T-helper 1 cell treated with Interleukin-12 subunit alpha and Interleukin-12 subunit beta and Interleukin-4 antibody, amounts not matched to agents 30 ng/mL and 1 ng/mL, for 36 hours (primary cell): Measurements from ENCODE around the gene CDC42SE2. TPM values are rescaled to one million over a fixed set of nuclear protein-coding genes. Genes with fewer than 3 reads are reported as not detected.

ENCODE experiments used
- intact Hi-C: fragments of 100-400 bp; cut with micrococcal nuclease; formaldehyde crosslinking; loops from one replicate; pipeline ENCODE4 v1.15.1; 2024
- total RNA-seq: library from RNA; stranded (reverse); gene quantifications from 2 replicates; pipeline ENCODE4 v1.2.3, GENCODE V29; 2022

CDC42SE2 gene
- total RNA-seq, 1 donor from 2014 or later, result 207 TPM

DNA sequence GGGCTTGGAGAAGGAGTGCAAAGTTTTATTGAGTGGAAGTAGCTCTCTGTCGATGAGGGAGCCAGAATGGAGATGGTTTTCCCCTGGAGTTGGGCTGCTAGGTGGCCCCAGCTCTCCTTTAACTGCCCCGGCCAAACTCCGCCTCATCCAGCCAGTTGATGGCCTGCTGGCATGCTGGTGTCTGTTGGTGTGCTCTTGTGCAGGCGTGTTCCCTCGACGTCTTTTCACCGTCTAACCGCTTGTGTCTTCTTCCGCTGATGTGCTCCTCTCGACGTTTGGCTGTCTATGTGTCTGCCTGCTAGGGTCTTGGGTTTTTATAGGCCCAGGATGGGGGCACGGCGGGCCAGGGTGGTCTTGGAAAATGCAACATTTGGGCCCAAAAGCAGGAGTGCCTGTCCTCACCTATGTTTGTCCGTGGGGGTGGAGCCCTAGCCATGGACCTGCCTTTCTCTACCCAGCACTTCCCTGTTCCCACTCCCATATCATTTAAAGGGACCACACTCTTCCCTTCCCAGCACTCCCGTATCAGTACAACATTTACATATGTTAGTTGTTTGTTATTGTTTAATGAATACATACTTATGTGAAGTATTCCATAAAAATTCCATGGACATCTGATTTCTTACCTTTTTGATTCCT is 97.9 kb downstream of the CDC42SE2 start:
- intact Hi-C loops, result no loop called here

DNA sequence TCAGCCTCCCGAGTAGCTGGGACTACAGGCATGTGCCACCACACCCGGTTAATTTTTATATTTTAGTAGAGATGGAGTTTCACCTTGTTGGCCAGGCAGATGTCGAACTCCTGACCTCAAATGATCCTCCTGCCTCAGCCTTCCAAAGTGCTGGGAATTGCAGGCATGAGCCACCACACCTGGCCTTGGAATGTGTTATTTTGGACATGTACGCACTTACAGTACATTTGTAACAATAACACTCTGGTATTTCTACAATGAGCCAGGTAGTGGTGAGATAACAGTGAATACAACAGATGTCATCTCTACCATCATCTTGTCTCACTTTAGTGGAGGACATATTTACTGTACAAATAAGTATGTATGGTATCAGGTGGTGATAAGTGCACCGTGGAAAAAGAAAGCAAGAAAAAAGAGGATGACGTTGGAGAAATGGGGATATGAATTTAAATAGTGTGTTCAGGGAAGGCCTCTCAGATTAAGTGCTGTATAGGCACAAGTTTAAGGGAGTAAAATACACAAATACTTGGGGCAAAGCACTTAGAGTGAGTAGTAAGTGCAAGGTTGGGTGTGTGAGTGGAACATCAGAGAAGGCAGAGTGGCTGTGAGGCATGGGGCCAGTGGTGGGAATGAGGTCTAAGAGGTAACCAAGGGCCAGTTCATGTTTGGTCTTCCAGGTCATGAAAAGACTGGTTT is 100.1 kb downstream of the CDC42SE2 start:
- intact Hi-C loops, result loop anchor here (1.0 kb wide), 2 partner anchors 9 to 15 kb away; no protein-coding TSS in a partner anchor

DNA sequence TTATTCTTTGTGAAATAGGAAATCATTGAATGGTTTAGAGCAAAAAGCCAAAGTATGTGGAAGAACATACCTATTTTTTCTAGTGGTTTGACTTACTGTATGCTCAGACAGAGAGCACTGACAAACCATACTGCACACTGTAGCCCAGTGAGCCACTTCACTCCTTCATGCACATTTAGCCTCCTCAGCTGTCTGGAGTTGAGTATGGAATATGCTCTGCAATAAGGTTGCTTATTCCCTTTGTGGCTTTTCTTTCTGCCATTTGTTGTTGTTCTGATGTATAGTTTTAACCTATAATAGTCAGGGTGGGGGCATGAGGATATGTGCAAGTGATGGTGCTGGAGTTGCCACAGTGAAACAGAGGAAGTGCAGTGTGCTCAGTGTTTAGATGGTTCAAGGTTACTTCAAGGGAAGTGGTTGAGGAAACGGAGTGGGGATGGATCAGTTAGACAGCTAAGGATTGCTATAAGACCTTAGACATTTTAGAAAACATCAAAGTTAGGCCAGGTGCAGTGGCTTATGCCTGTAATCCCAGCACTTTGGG is 100.7 kb downstream of the CDC42SE2 start:
- intact Hi-C loops, result loop anchor here (1.0 kb wide), 2 partner anchors 9 to 15 kb away; no protein-coding TSS in a partner anchor

DNA sequence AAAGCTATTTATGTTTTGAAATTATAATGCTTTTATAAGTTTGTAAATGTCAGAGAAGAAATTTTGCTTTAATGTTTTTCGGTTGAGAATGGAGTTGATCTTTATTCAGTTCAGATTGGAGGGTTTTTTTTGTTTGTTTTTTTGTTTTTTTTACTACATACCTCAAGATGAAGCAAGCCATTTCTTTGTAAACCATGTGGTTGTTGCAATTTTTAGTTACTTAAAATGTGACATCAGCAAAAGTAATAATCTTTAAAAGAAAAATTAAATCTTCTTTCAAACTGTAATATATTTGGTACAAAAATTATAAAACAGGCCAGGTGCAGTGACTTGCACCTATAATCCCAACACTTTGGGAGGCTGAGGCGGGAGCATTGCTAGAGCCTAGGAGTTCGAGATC is 102.6 kb downstream of the CDC42SE2 start:
- intact Hi-C loops, result no loop called here

DNA sequence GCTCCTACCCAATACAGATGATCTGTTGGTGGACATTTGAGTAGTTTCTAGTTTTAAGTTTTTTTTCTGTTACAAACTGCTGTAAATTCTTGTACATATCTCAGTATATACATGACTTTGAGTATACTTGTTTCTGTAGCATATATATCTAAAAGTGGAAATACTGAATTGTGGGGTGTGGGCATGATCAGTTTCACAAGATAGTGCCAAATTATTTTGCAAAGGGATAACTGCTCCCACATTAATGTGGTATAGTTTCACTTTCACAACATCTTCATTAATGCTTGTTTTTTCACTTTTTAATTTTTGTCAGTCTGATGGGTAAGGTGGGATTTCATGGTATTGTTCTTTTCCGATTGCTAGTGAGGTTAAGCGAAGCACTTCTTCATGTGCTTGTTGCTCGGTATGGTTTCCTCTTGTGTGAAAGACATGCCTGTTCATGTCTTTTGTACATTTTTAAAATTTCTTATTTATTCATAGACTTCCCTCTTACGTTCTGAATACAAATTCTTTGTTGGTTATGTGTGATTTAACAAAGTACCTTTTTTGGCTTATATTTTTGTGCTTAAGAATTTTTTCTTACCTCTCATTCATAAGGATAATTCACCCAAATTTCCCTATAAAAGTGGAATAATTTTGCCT is 103.5 kb downstream of the CDC42SE2 start:
- intact Hi-C loops, result loop anchor here (1.0 kb wide), 1 partner anchor 8 kb away; no protein-coding TSS in a partner anchor

DNA sequence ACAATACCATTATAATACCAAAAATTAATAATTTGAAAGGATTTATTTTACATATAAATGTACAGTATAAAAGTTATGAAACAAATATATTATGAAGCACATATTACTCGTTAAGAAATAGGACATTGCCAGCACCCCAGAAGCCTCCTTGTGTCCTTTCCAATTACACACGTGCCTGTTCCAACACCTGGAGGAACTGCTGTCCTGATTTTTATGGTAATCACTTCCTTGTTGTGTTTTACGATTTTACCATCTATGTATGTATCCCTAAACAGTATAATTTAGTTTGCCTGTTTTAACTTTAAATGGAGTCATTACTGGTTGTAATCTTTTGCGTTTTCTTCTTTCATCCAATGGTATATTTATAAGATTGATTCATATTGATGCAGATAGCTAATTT is 105.0 kb downstream of the CDC42SE2 start:
- intact Hi-C loops, result no loop called here

DNA sequence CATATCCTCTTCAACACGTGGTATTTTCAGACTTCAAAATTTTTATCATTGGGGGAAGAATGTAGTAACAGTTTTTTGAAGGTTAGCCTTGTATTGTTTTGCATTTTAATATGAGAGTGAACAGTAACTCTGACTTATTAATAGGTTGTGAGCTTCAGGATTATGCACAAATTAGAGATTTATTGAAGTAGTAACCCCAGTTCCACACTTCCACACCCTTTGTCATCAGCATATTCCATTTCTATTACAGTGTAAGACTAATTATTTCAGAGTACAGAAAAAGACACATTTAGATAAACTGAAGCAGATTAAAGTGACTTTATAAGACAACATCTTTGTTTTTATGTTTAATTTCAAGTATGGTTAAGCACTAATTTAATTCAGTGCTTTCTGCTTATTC is 105.7 kb downstream of the CDC42SE2 start:
- intact Hi-C loops, result no loop called here

DNA sequence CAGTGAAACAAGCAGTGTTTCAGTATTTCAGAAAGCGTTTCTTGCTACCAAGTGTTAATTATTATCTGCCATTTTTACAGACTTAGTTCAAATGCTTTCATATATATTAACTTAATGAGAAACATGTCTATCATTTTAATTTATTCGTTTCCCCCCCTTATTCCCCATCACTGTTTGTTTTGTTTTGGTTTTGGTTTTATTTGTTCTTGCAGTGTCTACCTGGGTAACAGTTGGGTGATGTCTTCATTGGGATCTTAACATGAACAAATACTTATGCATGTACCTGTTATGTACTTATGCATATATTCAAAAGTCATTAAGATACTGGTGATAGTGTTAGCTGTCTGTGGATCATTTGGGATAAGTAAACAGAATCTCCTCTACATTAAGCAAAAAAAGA is 108.0 kb downstream of the CDC42SE2 start:
- intact Hi-C loops, result loop anchor here (1.0 to 5.0 kb wide), 3 partner anchors 7 to 1265 kb away; no protein-coding TSS in a partner anchor

DNA sequence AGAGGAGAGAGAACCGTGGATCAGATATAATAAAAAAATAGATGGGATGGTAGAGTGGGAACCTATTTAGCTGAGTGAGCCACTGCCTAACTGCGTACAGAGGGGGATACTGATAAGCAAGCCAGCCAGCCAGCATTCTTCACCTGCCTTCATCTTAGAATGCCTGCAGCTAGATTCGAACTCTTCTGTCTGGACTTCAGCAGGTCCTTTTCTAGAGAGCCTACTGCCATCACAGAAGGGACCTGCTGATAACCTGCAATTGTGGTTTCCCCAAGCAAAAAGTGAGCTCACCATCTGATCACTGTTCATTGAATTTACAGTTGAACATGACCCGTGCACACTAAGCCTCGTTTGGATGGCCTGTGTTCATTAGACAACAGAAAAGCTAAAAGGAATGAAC is 109.4 kb downstream of the CDC42SE2 start:
- intact Hi-C loops, result loop anchor here (1.0 to 5.0 kb wide), 2 partner anchors 9 to 1264 kb away; no protein-coding TSS in a partner anchor

DNA sequence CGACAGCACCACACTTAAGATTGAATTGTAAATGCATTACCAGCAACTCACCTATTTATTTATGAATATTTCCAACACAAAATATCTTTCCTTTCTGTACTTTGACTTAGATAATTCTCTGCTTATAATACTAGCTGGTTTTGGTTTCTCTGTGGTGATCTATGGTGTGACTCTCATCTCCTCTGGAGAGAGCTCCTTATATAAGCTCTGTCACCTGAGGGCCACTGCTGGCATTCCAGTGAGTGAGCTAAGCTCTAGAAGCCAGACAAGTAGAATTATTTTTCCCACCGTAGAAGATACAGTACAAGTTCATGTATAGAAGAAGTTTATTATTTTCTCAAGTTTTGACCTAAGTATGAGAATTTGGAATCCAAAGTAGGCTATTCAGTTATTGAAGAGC is 111.5 kb downstream of the CDC42SE2 start:
- intact Hi-C loops, result loop anchor here (1.0 to 5.0 kb wide), 3 partner anchors 8 to 1677 kb away; partner anchors contain the start of gene HSPA4

DNA sequence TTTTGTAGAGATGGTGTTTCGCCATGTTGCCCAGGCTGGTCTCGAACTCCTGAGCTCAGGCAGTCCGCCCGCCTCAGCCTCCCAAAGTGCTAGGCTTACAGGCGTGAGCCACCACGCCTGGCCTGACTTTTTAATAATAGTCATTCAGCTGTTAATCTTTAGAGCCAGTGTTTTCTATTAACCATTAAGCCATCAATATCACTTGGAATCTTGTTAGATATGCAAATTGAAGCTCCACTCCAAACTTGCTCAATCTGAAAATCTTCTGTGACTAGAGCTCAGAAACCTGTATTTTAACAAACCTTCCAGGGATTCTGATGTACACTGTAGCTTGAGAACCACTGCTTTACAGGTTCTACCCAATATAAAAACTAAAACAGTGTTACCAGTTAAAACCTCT is 113.5 kb downstream of the CDC42SE2 start:
- intact Hi-C loops, result loop anchor here (5.0 kb wide), 2 partner anchors 310 to 1675 kb away; partner anchors contain the start of gene HSPA4

DNA sequence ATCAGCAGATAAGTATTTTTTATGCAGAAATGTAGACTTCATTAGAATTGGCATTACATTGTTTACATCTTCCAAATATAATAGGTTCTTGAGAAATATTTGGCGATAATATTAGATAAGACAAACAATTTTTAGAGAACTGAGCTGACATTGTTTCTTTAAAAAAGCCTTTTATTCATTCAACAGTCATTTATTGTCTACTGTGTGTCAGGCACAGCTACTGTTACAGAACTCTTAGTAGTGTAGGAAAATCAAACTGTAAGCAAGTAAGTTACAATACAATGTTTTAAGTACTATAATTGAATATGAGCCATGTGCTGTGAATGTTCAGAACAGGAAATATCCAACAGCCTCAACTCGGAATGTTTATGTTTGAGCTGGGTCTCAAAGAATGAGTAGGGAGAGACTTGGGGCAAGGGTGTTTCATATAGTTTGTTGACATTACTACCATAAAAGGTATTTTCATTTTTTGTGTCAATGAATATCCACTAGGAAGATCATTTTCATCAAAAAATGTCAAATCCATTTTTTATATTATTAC is 114.0 kb downstream of the CDC42SE2 start:
- intact Hi-C loops, result loop anchor here (1.0 to 5.0 kb wide), 3 partner anchors 20 to 1674 kb away; partner anchors contain the start of gene HSPA4

DNA sequence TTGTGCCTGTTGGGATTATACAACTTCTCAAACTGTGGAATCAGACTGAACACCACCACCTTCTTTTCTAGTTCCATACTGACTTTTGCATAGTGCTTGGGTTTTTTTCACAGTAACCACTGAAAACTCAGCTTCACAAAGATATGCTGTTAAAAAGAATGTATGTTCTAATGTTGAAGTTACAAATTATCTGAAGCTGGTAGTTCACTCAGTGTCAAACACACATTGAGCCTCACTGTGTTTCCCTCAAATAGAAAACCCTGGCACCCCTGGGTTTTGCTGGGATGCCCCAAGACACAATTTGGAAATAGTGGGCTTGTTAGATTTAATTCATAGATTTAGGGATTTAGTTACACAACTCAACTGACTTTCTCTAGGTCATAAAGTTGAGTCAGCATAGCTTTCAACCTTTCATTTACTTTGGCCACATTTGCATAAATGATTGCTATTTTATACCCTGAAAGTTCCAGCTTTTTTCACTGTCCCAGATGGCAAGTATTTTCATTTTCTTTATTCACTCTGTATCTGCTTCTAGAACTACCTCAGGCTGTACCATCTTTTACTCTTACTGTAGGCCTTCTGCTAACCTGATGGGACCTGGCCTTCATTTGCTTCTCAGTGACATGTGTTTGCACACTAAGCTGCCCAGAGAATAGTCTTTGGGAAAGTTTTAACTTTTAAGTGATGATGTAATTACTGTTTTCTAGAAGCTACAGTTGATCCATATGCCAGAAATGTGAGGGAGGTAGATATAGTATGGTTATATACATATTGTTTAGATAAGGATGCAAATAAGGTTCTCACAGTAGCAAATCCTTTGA is 115.1 kb downstream of the CDC42SE2 start:
- intact Hi-C loops, result loop anchor here (1.0 to 5.0 kb wide), 7 partner anchors 8 to 1673 kb away; partner anchors contain the start of gene HSPA4

DNA sequence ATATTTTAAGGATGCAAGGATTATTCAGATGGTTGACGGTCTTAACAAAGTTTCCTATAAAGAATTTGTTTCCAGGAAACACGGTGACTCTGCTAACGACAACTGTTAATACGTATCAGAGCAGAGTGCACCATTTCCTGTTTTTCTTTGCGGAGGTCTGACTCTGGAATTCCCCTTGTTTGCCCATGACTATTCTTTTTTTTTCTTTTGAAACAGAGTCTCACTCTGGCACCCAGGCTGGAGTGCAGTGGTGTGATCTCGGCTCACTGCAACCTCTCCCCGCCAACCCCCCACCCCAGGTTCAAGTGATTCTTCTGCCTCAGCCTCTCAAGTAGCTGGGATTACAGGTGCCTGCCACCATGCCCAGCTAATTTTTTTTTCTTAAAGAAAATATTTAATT is 115.9 kb downstream of the CDC42SE2 start:
- intact Hi-C loops, result loop anchor here (1.0 to 5.0 kb wide), 7 partner anchors 8 to 1673 kb away; partner anchors contain the start of gene HSPA4

DNA sequence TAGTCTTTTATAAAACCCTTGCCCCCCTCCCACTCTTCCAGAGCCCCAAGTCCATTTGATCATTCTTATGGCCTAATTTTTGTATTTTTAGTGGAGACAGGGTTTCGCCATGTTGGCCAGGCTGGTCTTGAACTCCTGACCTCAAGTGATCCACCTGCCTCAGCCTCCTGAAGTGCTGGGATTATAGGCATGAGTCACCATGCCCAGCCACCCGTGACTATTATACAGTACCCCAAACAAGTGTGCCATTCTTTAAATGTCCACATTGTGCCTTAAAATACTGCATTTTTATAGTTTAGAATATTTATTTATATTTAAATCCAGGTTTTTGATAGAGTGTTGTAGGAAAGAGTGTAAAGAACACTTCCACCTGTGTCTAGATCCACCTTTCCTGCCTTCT is 116.4 kb downstream of the CDC42SE2 start:
- intact Hi-C loops, result loop anchor here (5.0 kb wide), 1 partner anchor 722 kb away; no protein-coding TSS in a partner anchor

DNA sequence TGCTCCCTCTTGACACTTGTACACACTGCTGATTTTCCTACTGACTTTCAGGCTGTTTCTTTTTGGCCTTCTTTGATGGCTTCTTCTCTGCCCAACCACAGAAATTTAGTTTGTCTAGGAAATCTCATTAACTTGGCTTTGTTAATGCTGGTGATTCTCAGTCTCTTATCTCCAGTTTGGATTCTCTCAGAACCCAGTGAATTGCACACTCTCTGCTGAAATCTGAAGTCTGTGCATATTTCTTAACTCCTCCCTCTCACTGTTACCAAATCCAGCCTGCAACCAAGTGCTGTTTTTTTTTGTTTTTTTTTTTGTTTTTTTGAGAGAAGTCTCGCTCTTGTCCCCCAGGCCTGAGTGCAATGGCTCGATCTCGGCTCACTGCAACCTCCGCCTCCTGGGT is 117.2 kb downstream of the CDC42SE2 start:
- intact Hi-C loops, result loop anchor here (5.0 kb wide), 1 partner anchor 721 kb away; no protein-coding TSS in a partner anchor

DNA sequence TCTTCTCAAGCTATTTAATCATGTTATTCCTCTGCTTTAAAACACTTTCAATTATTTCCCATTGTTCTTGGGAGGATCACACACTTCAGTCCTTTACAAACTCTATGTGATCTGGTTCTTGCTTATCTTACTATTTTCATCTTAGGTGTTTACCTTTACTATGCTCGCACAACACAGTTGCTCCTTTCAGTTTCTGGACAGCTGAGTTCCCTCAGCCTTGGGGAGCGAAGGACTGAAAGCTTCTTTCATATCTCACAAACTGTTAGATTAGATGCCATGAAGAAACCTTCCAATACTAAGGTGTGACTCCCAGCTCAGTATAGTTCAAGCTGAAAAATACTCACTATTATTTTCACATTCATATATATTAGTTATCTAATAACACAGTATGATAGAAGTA is 117.9 kb downstream of the CDC42SE2 start:
- intact Hi-C loops, result loop anchor here (1.0 to 5.0 kb wide), 10 partner anchors 13 to 721 kb away; partner anchors contain the start of gene LYRM7

DNA sequence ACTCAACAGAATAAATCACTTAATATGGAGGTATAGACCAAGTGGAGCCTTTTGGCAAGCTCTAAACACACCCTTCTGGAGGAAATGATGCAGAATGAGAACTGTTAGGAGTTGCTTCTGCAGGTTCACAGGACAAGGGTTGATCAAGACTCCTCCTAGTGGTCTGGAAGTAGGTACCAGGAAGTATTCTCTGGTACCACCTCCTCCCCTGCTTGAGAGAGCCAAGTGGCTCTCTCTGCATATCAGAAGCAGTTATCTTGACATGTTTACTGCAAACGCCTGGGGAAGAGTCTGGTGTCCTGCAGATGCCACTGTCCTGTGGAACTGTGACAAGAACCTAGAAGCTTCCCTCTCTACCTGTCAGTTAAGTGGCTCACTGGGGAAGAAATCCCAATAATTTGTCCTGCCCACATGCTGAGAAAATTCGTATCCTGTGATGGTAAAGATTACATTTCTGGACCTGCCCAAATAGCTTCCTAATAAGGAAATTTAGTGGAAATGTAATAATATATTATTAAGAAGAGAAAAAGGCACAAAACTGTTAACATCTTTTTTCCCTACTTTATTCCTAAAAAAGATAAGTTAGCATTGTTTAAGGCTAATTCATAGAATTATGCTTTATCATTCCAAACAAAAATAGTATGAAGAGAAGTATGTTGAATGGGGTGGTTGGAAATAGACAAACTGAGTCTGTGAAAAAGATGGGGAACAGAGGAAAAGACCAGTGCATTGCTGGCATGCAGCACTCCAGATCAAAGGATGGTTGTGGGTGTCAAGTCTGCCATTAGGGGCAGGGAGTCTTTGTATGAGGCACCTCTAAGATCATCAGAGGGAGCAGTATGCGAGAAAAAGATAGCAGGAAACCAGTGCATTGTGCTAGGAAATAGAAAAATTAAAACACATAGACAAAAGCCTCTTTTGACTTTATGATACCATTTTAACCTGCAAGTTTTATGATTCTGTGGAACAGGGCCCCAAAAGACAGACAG is 118.8 kb downstream of the CDC42SE2 start:
- intact Hi-C loops, result loop anchor here (1.0 to 5.0 kb wide), 10 partner anchors 12 to 720 kb away; partner anchors contain the start of gene LYRM7

DNA sequence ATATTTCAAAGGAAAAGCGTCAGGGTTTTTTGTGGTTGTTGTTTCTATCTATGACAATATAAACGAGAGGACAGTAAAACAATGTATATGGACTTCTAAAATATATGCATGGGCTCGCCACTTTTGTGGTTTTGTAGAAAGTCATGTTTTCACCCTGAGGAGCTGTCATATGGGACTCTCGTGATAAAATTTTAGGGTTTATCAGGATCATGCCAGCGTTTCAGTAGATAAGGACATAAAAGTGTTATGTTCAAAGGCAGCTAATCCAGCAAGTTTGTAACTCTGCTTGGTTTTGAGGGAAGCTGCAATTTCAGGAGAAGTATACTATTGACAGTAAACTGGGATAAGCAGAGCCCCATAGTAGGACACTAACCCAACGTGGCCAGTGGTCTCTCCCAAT is 120.3 kb downstream of the CDC42SE2 start:
- intact Hi-C loops, result loop anchor here (5.0 kb wide), 1 partner anchor 718 kb away; no protein-coding TSS in a partner anchor
